ENCODE measurements around the gene NUDT17.
"Not testable (repeated sequence)": the region's sequence is repeated elsewhere in the genome, so short reads cannot be mapped to it uniquely, and the experiment has no call there.

Gene NUDT17

GRCh38 chr1:145845514-145846161 is at the start of gene NUDT17:
TSS of gene NUDT17 (plus strand) at chr1:145845630. CDS start at chr1:145845641, 11 bp downstream.
- peak; percentile 86 to 90 for DNase-seq
- peak; percentile 62 for TF ChIP-seq POLR2A (IDR thresholded peaks at IDR 0.05; ENCODE audit: low read length)
- no peak for TF ChIP-seq GATA1 (IDR thresholded peaks at IDR 0.05; ENCODE audit: low read depth, low read length)

- TF ChIP-seq GATA1 (IDR thresholded peaks at IDR 0.05; ENCODE audit: low read depth, low read length): no peak
- DNase-seq: no peak
These were observed 48.7 kb upstream of the NUDT17 start for GRCh38 chr1:145796753-145797152.

GRCh38 chr1:145799806-145800205 is 45.6 kb upstream of the NUDT17 start:
- DNase-seq: no peak
- TF ChIP-seq GATA1 (IDR thresholded peaks at IDR 0.05; ENCODE audit: low read depth, low read length): no peak
- TF ChIP-seq POLR2A (IDR thresholded peaks at IDR 0.05; ENCODE audit: low read length): no peak

GRCh38 chr1:145804235-145805045 is 41.0 kb upstream of the NUDT17 start:
- no peak for DNase-seq
- no peak for TF ChIP-seq POLR2A (IDR thresholded peaks at IDR 0.05; ENCODE audit: low read length)
- TF ChIP-seq GATA1 (IDR thresholded peaks at IDR 0.05; ENCODE audit: low read depth, low read length): no peak

GRCh38 chr1:145805057-145805456 is 40.4 kb upstream of the NUDT17 start:
- DNase-seq: no peak
- TF ChIP-seq POLR2A (IDR thresholded peaks at IDR 0.05; ENCODE audit: low read length) (no peak), GATA1 (IDR thresholded peaks at IDR 0.05; ENCODE audit: low read depth, low read length) (no peak)

GRCh38 chr1:145806408-145806807 is 39.0 kb upstream of the NUDT17 start:
- no peak for DNase-seq
- TF ChIP-seq GATA1 (IDR thresholded peaks at IDR 0.05; ENCODE audit: low read depth, low read length): no peak
- no peak for TF ChIP-seq POLR2A (IDR thresholded peaks at IDR 0.05; ENCODE audit: low read length)

GRCh38 chr1:145806844-145807243 is 38.6 kb upstream of the NUDT17 start:
- TF ChIP-seq GATA1 (IDR thresholded peaks at IDR 0.05; ENCODE audit: low read depth, low read length) (no peak), POLR2A (IDR thresholded peaks at IDR 0.05; ENCODE audit: low read length) (no peak)

GRCh38 chr1:145812977-145813810 is 32.2 kb upstream of the NUDT17 start:
- not testable (repeated sequence) for DNase-seq

More at GRCh38 chr1:145806844-145807243, 38.6 kb upstream of the NUDT17 start:
- DNase-seq: no peak

GRCh38 chr1:145818095-145818494 is 27.3 kb upstream of the NUDT17 start:
- not testable (repeated sequence) for DNase-seq

GRCh38 chr1:145822779-145823331 is 22.6 kb upstream of the NUDT17 start:
- DNase-seq: not testable (repeated sequence)

- peak; percentile 92 to 93 for DNase-seq
These were observed 21.6 kb upstream of the NUDT17 start, which contains the start of the genes POLR3C and RNF115 for GRCh38 chr1:145823565-145824498. TSS of gene POLR3C (plus strand) at chr1:145824200. CDS start at chr1:145825777, 1,577 bp downstream. TSS of gene RNF115 (minus strand) at chr1:145824095. CDS start at chr1:145823873, 222 bp downstream.

GRCh38 chr1:145824499-145824842 is 21.0 kb upstream of the NUDT17 start:
- TF ChIP-seq GATA1 (IDR thresholded peaks at IDR 0.05; ENCODE audit: low read depth, low read length): no peak
- no peak for TF ChIP-seq POLR2A (IDR thresholded peaks at IDR 0.05; ENCODE audit: low read length)
- DNase-seq: peak; percentile 47 to 77

More at GRCh38 chr1:145823565-145824498, 21.6 kb upstream of the NUDT17 start, which contains the start of the genes POLR3C and RNF115:
- TF ChIP-seq GATA1 (IDR thresholded peaks at IDR 0.05; ENCODE audit: low read depth, low read length) (no peak), POLR2A (IDR thresholded peaks at IDR 0.05; ENCODE audit: low read length) (peak; percentile 77)

GRCh38 chr1:145826030-145826429 is 19.4 kb upstream of the NUDT17 start:
- TF ChIP-seq GATA1 (IDR thresholded peaks at IDR 0.05; ENCODE audit: low read depth, low read length): no peak
- TF ChIP-seq POLR2A (IDR thresholded peaks at IDR 0.05; ENCODE audit: low read length): no peak
- DNase-seq: peak in 1 of 2 experiments; percentile 53
